ENCODE data around the gene FAM50B.
A peak's percentile ranks its signal among the peaks of the same experiment; 100 is the strongest.

Gene FAM50B

GRCh38 chr6:3809982-3810381 is 39.2 kb upstream of the FAM50B start:
- in situ Hi-C loops (cut with HindIII; ENCODE audit: low sequenced_read_pairs), result no loop called here
- DNase-seq (ENCODE audit: low read depth, low spot score), result no peak
- TF ChIP-seq CTCF (IDR thresholded peaks at IDR 0.05; ENCODE audit: low read depth, low read length), result no peak
- H3K4me3 ChIP-seq (ENCODE audit: low read depth, low read length), result no peak overlapping the region

GRCh38 chr6:3811191-3811590 is 38.0 kb upstream of the FAM50B start:
- DNase-seq (ENCODE audit: low read depth, low spot score), result no peak
- H3K4me3 ChIP-seq (ENCODE audit: low read depth, low read length), result no peak overlapping the region
- in situ Hi-C loops (cut with HindIII; ENCODE audit: low sequenced_read_pairs), result no loop called here
- no peak for TF ChIP-seq CTCF (IDR thresholded peaks at IDR 0.05; ENCODE audit: low read depth, low read length)

- DNase-seq (ENCODE audit: low read depth, low spot score), result no peak
- in situ Hi-C loops (cut with HindIII; ENCODE audit: low sequenced_read_pairs), result no loop called here
- H3K4me3 ChIP-seq (ENCODE audit: low read depth, low read length), result no peak overlapping the region
- no peak for TF ChIP-seq CTCF (IDR thresholded peaks at IDR 0.05; ENCODE audit: low read depth, low read length)
Measured at GRCh38 chr6:3812596-3812995, 36.6 kb upstream of the FAM50B start.

DNA sequence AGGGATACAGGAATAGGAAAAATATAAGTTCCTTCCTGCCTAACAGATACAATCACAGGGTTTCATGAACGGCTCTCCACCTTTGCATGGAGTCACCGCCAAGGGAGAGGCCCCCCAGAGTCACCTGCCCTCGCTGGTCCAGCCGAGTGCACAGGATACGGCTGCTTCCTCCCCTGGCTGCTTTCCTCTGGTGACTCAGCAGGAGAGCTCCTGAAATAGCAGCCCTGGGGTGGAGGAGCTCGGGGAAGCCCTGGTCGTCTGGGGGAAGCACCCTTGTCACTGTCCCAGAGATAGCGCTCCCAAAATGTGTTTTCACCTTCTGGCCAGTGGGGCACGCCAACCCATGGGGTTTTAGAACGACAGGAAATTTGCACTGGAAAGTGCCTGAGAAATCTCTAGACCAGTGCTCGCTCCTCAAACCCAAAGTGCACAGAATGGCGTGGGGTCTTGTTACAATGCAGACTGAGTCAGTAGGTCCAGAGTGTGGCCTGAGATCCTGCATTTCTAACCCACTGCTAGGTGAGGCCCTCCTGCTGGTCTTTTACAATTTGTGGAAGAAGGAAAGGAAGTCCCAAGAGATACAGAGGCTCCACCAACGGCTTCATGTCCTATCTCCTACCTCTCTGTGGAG is 35.9 kb upstream of the FAM50B start:
- peak; percentile 47 for DNase-seq (ENCODE audit: low read depth, low spot score)
- in situ Hi-C loops (cut with HindIII; ENCODE audit: low sequenced_read_pairs), result no loop called here
- H3K4me3 ChIP-seq (ENCODE audit: low read depth, low read length), result no peak overlapping the region
- TF ChIP-seq CTCF (IDR thresholded peaks at IDR 0.05; ENCODE audit: low read depth, low read length), result no peak

DNA sequence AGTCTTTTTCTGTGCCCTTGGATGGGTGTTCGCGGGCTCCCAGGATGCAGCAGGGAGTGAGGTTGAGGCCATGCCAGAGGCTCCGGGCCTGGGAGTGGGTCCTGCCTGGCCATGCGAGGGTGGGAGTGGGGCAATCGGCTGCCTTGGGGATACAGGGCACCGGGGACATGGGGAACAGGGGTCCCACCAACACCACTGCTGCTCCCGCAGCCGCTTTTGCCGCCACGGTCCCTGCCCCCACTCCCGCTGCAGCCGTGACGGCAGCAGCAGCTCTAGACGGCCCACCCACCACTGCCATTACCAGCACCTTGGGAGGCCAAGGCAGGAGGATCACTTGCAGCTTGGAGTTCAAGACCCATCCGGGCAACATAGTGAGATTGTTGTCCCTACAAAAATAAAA is 35.3 kb upstream of the FAM50B start:
- TF ChIP-seq CTCF (IDR thresholded peaks at IDR 0.05; ENCODE audit: low read depth, low read length), result no peak
- H3K4me3 ChIP-seq (ENCODE audit: low read depth, low read length), result no peak overlapping the region
- in situ Hi-C loops (cut with HindIII; ENCODE audit: low sequenced_read_pairs), result no loop called here
- DNase-seq (ENCODE audit: low read depth, low spot score), result no peak

- DNase-seq (ENCODE audit: low read depth, low spot score), result no peak
- no peak for TF ChIP-seq CTCF (IDR thresholded peaks at IDR 0.05; ENCODE audit: low read depth, low read length)
- H3K4me3 ChIP-seq (ENCODE audit: low read depth, low read length), result no peak overlapping the region
- in situ Hi-C loops (cut with HindIII; ENCODE audit: low sequenced_read_pairs), result no loop called here
Measured at GRCh38 chr6:3814539-3814938, 34.6 kb upstream of the FAM50B start.

GRCh38 chr6:3816251-3816650 is 32.9 kb upstream of the FAM50B start:
- in situ Hi-C loops (cut with HindIII; ENCODE audit: low sequenced_read_pairs), result no loop called here
- no peak overlapping the region for H3K4me3 ChIP-seq (ENCODE audit: low read depth, low read length)
- no peak for DNase-seq (ENCODE audit: low read depth, low spot score)
- TF ChIP-seq CTCF (IDR thresholded peaks at IDR 0.05; ENCODE audit: low read depth, low read length), result no peak

Data from astrocyte of the spinal cord (primary cell).